ENCODE measurements around the gene PIEZO1.

PIEZO1 gene

DNA sequence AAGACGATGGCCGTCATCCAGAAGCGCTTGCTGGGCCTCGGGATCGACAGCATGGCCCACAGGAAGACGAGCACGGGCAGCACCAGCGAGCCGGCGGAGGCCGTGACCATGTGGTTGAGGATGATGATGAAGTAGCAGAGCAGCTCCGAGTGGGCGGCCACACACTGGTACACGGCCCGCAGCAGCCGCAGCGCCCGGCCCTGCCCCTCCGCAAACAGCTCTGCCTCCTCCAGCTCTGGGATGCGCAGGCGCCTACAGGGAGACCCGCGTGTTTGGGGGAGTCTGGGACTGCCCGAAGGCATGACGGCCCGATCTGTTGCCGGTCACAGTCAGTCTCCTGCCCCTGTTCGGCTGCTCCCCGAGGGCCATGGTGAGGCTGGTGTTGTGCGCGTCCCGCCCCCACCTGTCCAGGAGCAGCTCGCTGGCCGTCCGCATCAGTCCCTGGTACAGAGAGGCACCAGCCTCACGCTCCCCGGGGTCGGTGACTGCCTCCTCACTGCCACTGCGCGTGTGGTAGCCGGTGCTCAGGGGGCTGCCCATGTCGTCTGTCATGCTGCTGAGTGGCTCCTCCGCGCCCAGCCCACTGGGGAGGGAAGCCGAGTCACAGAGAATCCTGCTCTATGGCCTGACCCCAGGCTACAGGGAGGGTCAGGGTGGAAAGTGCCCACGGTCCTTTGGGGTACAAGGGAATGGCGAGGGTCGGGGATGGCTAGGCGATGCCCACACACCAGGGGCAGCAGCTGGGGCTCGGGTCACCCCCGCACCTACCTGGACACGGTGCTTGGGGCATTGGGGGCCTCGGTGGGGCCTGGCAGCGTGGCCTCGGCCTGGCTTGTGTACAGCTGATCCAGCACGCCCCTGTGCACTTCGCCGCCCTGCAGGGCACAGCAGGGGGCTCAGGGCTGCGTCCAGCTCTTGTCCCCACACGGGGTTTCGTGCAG is 62.9 kb downstream of the PIEZO1 start:
- no peaks in the 10 kb centered on the region for H3K4me1 ChIP-seq (ENCODE audit: control insufficient read depth, low read length)
- TF ChIP-seq, protein P1, sequence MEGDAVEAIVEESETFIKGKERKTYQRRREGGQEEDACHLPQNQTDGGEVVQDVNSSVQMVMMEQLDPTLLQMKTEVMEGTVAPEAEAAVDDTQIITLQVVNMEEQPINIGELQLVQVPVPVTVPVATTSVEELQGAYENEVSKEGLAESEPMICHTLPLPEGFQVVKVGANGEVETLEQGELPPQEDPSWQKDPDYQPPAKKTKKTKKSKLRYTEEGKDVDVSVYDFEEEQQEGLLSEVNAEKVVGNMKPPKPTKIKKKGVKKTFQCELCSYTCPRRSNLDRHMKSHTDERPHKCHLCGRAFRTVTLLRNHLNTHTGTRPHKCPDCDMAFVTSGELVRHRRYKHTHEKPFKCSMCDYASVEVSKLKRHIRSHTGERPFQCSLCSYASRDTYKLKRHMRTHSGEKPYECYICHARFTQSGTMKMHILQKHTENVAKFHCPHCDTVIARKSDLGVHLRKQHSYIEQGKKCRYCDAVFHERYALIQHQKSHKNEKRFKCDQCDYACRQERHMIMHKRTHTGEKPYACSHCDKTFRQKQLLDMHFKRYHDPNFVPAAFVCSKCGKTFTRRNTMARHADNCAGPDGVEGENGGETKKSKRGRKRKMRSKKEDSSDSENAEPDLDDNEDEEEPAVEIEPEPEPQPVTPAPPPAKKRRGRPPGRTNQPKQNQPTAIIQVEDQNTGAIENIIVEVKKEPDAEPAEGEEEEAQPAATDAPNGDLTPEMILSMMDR (IDR thresholded peaks at IDR 0.05; ENCODE audit: low read depth, low read length, poor library complexity, severe bottlenecking) = no peak
- no peak for TF ChIP-seq EZH2phosphoT487 (IDR thresholded peaks at IDR 0.05; ENCODE audit: borderline replicate concordance, low read length)
- no peaks in the 10 kb centered on the region for H3K27me3 ChIP-seq (ENCODE audit: control insufficient read depth, low read length)
- no peaks in the 10 kb centered on the region for H3K9me3 ChIP-seq (ENCODE audit: control insufficient read depth, insufficient read depth, low read length)
- H3K4me2 ChIP-seq (ENCODE audit: low read length) = no peak overlapping the region
- H3K4me3 ChIP-seq (ENCODE audit: low read length) = no peak overlapping the region
- H3K36me3 ChIP-seq (ENCODE audit: control insufficient read depth, low read length) = peaks cover 91% of the 10 kb centered on the region
- H3K9me2 ChIP-seq (replicated peaks; ENCODE audit: control insufficient read depth, low read length) = no peaks in the 10 kb centered on the region
- H4K20me1 ChIP-seq (ENCODE audit: control insufficient read depth, insufficient read depth, low read depth, low read length) = no peaks in the 10 kb centered on the region
- no peaks in the 10 kb centered on the region for H3K79me2 ChIP-seq (ENCODE audit: control insufficient read depth, low read length)
- H3F3A ChIP-seq (ENCODE audit: control insufficient read depth, insufficient read depth) = no peaks in the 10 kb centered on the region; the same call in none of the 2 replicates
- H3K27ac ChIP-seq (ENCODE audit: low read depth, low read length) = no peak overlapping the region

DNA sequence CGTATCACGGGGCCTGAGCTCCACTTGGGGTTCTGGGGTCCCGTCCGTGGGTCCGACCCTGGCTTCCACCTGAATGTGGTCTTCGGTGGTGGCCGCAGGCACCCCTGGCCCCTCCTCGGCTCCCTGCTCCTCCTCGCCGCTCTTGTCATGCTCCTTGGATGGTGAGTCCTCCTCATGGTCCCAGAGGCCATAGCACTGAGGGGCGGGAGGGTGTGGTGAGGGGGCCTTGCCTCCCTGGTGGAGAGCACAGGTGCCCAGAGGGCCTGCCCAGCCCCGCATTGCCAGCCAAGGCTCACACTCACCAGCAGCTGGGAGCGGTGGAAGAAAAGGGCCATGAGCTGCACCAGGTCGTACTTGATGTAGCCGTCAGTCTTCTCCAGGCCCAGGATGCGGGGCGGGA is 63.8 kb downstream of the PIEZO1 start:
- no peaks in the 10 kb centered on the region for H3K27me3 ChIP-seq (ENCODE audit: control insufficient read depth, low read length)
- H3K79me2 ChIP-seq (ENCODE audit: control insufficient read depth, low read length) = no peaks in the 10 kb centered on the region
- H3K4me2 ChIP-seq (ENCODE audit: low read length) = no peak overlapping the region
- no peaks in the 10 kb centered on the region for H3K9me3 ChIP-seq (ENCODE audit: control insufficient read depth, insufficient read depth, low read length)
- no peaks in the 10 kb centered on the region for H3K4me1 ChIP-seq (ENCODE audit: control insufficient read depth, low read length)
- H4K20me1 ChIP-seq (ENCODE audit: control insufficient read depth, insufficient read depth, low read depth, low read length) = no peaks in the 10 kb centered on the region
- H3F3A ChIP-seq (ENCODE audit: control insufficient read depth, insufficient read depth) = no peaks in the 10 kb centered on the region; the same call in none of the 2 replicates
- no peak overlapping the region for H3K4me3 ChIP-seq (ENCODE audit: low read length)
- peaks cover 91% of the 10 kb centered on the region for H3K36me3 ChIP-seq (ENCODE audit: control insufficient read depth, low read length)
- no peak overlapping the region for H3K27ac ChIP-seq (ENCODE audit: low read depth, low read length)
- H3K9me2 ChIP-seq (replicated peaks; ENCODE audit: control insufficient read depth, low read length) = no peaks in the 10 kb centered on the region
- no peak for TF ChIP-seq EZH2phosphoT487 (IDR thresholded peaks at IDR 0.05; ENCODE audit: borderline replicate concordance, low read length)
- TF ChIP-seq, protein P1 (IDR thresholded peaks at IDR 0.05; ENCODE audit: low read depth, low read length, poor library complexity, severe bottlenecking) = no peak

DNA sequence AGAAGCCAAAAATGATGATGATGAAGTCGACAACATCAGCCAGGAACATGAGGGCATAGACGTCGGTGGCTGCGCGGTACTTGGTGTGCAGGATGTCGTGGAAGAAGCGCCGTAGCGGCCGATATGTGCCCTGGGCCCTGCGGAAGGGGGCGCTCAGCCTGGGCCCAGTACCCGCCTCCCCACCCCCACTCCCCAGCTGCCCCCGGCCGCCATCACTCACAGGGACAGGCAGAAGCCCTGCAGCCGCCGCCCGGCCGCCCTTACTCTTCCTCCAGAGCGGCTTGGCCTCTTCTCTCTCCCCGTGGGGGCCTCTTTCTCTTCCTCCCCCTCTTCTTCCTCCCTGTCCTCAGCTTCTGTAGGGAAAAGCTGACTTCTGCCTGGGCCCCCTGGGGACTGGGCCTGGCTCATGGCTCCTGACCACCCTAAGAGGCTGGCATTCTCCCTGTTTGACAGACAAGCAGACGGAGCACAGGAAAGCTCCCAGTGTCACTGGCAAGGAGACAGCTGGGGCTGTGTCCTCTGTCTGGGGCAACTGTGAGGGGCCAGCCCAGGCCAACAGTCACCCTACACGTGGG is 64.5 kb downstream of the PIEZO1 start:
- Histone ChIP-seq H4K20me1 (ENCODE audit: control insufficient read depth, insufficient read depth, low read depth, low read length) (no peaks in the 10 kb centered on the region), H3K36me3 (ENCODE audit: control insufficient read depth, low read length) (peaks cover 91% of the 10 kb centered on the region)

More for the DNA sequence above, 64.5 kb downstream of the PIEZO1 start:
- Histone ChIP-seq H3K4me3 (ENCODE audit: low read length) (no peak overlapping the region), H3K27ac (ENCODE audit: low read depth, low read length) (no peak overlapping the region), H3K9me3 (ENCODE audit: control insufficient read depth, insufficient read depth, low read length) (no peaks in the 10 kb centered on the region), H3K9me2 (replicated peaks; ENCODE audit: control insufficient read depth, low read length) (no peaks in the 10 kb centered on the region), H3F3A (ENCODE audit: control insufficient read depth, insufficient read depth) (no peaks in the 10 kb centered on the region; the same call in none of the 2 replicates), H3K79me2 (ENCODE audit: control insufficient read depth, low read length) (no peaks in the 10 kb centered on the region), H3K4me2 (ENCODE audit: low read length) (no peak overlapping the region), H3K27me3 (ENCODE audit: control insufficient read depth, low read length) (no peaks in the 10 kb centered on the region), H3K4me1 (ENCODE audit: control insufficient read depth, low read length) (no peaks in the 10 kb centered on the region)
- TF ChIP-seq, protein P1 (IDR thresholded peaks at IDR 0.05; ENCODE audit: low read depth, low read length, poor library complexity, severe bottlenecking) = no peak
- no peak for TF ChIP-seq EZH2phosphoT487 (IDR thresholded peaks at IDR 0.05; ENCODE audit: borderline replicate concordance, low read length)

Measured in DOHH2 (cell line).